NCI-H2227 (cell line): Measurements from ENCODE around the gene METTL17.
A peak's percentile ranks its signal among the peaks of the same experiment; 100 is the strongest.
"Not testable (repeated sequence)": the region's sequence is repeated elsewhere in the genome, so short reads cannot be mapped to it uniquely, and the experiment has no call there.

Experiments used
- DNase-seq: peaks from one replicate; lab custom pipeline; 2025; ENCODE audit not compliant: unreplicated experiment; lab: John Stamatoyannopoulos, UW

Gene METTL17

GRCh38 chr14:20989787-20990600 is at the start of gene METTL17:
Gene METTL17 (plus strand): TSS chr14:20989980. CDS start chr14:20990003, 23 bp downstream.
- peak; percentile 96 for DNase-seq

GRCh38 chr14:20945146-20945545 is 44.6 kb upstream of the METTL17 start:
- DNase-seq: not testable (repeated sequence)

GRCh38 chr14:20946707-20947106 is 43.1 kb upstream of the METTL17 start:
- not testable (repeated sequence) for DNase-seq

- DNase-seq: not testable (repeated sequence)
Measured at GRCh38 chr14:20954736-20955537, 34.8 kb upstream of the METTL17 start, which contains the start of gene RNASE2. Gene RNASE2 (plus strand): TSS chr14:20955487. CDS start chr14:20955772, 285 bp downstream.

- DNase-seq: not testable (repeated sequence)
Measured at GRCh38 chr14:20955538-20955873, 34.3 kb upstream of the METTL17 start.

- no peak for DNase-seq
Measured at GRCh38 chr14:20956376-20956976, 33.3 kb upstream of the METTL17 start.

GRCh38 chr14:20958946-20959345 is 30.8 kb upstream of the METTL17 start:
- not testable (repeated sequence) for DNase-seq

- no peak for DNase-seq
Measured at GRCh38 chr14:20969336-20969735, 20.4 kb upstream of the METTL17 start.

- DNase-seq: no peak
Measured at GRCh38 chr14:20970647-20970982, 19.2 kb upstream of the METTL17 start.

- DNase-seq: peak; percentile 92
Measured at GRCh38 chr14:20970983-20971704, 18.6 kb upstream of the METTL17 start.

GRCh38 chr14:20971705-20972021 is 18.1 kb upstream of the METTL17 start:
- no peak for DNase-seq

GRCh38 chr14:20973501-20973900 is 16.3 kb upstream of the METTL17 start:
- no peak for DNase-seq

- no peak for DNase-seq
Measured at GRCh38 chr14:20976291-20976690, 13.5 kb upstream of the METTL17 start.

- no peak for DNase-seq
Measured at GRCh38 chr14:20978687-20979086, 11.1 kb upstream of the METTL17 start.

- DNase-seq: no peak
Measured at GRCh38 chr14:20980906-20981305, 8.9 kb upstream of the METTL17 start.

GRCh38 chr14:20982646-20983369 is 7.0 kb upstream of the METTL17 start:
- DNase-seq: no peak

GRCh38 chr14:20985650-20986049 is 4.1 kb upstream of the METTL17 start:
- not testable (repeated sequence) for DNase-seq

- no peak for DNase-seq
Measured at GRCh38 chr14:20986811-20987210, 3.0 kb upstream of the METTL17 start.

GRCh38 chr14:20988717-20989470 is 886 bp upstream of the METTL17 start:
- DNase-seq: no peak

- no peak for DNase-seq
Measured at GRCh38 chr14:20989471-20989786, 351 bp upstream of the METTL17 start.
